Epithelial cell of proximal tubule (primary cell): ENCODE data around the gene FER. TPM values are rescaled to one million over a fixed set of nuclear protein-coding genes. Genes with fewer than 3 reads are reported as not detected.

Experiments used
- DNase-seq: peaks from one replicate; pipeline ENCODE4 v3.0.0-alpha.2; 2011; ENCODE audit warnings: low read depth
- H3K4me3 ChIP-seq: 2 replicates; pipeline ENCODE4 v1.5.1; 2011; ENCODE audit warnings: low read depth, mild to moderate bottlenecking, low read length
- total RNA-seq: library from RNA; depleted of rRNA; stranded (reverse); fragments of >200 nt; gene quantifications from 2 replicates; pipeline ENCODE4 v1.2.3, GENCODE V29; 2015
- TF ChIP-seq, protein P1 (sequence below): conservative IDR thresholded peaks from 2 replicates; pipeline ENCODE4 v1.5.1; 2012; ENCODE audit warnings: low read depth, mild to moderate bottlenecking, low read length

Gene FER
- total RNA-seq, 1 donor from 2014 or later, result 10.1 TPM

DNA sequence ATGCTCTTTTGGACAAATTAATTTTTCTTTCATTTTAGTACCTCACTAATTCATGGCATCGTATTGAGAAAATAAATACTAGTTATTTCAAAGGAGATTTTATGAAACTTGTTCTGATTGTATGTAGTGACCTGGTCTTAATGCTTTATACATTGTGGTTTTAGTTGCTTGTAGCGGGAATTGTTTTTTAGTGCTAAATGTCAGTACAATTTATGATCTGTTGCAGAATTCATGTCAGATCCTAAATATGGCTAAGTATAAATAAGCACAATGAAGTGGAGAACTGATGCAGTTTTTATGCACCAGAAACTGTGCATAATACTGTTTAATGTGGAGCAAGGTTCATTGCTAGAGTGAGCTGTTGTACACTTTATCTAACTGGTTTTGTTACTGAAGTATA, 353.3 kb downstream of the FER start:
- TF ChIP-seq, protein P1, sequence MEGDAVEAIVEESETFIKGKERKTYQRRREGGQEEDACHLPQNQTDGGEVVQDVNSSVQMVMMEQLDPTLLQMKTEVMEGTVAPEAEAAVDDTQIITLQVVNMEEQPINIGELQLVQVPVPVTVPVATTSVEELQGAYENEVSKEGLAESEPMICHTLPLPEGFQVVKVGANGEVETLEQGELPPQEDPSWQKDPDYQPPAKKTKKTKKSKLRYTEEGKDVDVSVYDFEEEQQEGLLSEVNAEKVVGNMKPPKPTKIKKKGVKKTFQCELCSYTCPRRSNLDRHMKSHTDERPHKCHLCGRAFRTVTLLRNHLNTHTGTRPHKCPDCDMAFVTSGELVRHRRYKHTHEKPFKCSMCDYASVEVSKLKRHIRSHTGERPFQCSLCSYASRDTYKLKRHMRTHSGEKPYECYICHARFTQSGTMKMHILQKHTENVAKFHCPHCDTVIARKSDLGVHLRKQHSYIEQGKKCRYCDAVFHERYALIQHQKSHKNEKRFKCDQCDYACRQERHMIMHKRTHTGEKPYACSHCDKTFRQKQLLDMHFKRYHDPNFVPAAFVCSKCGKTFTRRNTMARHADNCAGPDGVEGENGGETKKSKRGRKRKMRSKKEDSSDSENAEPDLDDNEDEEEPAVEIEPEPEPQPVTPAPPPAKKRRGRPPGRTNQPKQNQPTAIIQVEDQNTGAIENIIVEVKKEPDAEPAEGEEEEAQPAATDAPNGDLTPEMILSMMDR, result no peak
- H3K4me3 ChIP-seq, result no peak overlapping the region
- no peak for DNase-seq

DNA sequence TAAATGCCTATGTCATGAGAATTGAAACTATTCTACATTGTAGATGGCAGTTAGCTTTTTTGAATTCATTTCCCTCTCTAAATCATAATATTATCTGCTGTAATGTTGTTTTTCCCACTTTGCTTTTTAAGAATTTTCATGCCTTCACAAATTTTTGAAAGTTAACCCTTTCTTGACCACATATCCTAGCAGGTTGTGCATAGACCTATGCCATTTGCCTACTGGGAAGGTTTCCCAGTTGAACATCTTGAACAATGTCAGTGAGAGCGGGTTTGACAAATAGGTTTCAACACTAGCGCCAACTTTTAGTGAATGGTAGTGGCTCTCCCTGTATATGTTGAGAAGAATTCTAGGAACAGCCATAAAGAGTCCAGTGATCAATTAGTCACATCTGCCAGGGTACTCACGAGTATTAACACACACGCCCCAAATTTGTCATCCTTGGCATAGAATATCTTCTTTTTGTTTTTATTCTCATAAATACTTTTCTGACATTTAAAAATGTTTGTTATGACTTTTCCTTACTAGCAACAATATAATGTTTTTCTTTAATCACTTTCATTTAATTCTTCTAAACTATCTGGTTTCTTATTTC, 354.5 kb downstream of the FER start:
- DNase-seq, result no peak
- H3K4me3 ChIP-seq, result no peak overlapping the region
- TF ChIP-seq, protein P1, result no peak

DNA sequence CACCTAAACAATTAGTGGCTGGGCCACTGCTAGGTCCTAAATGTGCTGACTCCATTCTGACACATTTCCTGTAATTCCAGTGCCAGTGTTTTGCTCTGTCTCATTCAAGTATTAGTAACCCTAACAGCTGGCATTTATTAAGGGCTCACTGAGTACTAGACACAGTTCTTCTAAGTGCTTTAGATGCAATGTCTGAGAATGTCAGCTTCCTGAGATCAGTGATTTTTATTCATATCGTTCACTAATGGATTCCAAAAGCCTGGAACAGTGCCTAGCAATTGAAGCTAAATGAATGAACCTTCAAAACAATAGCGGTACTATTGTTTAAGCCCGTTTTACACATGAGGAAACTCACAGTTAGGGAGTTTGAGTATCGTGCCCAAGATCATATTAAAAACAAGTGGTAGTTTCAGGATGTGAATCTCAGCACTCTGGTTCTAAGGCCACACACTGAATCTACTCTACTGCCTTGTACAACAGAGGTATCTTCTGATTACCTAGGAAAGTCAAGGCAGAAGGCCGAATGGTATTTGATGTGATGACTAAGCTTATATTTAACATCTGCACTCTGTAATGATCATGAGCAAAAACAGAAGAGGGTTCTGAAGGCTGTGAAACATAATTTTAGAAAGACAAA, 358.1 kb downstream of the FER start:
- peak; percentile 29 for DNase-seq
- H3K4me3 ChIP-seq, result no peak overlapping the region
- TF ChIP-seq, protein P1, result no peak

DNA sequence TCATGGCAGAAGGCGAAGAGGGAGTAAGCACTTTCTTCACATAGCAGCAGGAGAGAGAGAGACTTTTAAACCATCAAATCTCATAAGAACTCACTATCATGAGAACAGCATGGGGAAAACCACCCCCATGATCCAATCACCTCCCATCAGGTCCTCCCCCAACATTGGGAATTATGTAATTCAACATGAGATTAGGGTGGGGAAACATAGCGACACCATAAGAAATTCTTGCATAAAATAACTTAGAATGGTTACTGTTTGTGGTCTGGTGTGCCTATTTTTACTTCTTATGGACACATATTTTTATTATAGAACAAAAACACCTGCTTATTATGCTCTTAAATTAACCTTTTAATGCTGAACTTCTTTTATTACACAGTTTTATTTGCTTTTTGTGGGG, 364.0 kb downstream of the FER start:
- H3K4me3 ChIP-seq, result no peak overlapping the region
- TF ChIP-seq, protein P1, result no peak
- DNase-seq, result no peak

DNA sequence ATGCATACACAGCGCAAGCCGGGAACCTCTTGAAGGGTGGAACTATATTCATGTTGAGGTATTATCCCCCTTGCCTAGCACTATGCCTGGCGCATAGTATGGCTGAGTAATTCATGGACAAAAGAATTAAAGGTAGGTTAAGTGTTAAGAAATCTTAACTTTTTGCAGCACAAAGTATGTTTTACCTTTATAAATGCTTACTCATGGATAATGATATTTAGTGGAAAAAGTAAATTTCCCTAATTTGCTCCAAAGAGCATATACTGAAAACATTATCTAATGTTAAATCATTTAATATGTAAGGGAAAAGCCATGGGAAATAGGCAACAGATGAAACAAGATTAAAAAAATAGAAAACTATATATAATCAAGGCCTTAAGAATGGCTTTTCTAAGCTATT, 365.9 kb downstream of the FER start:
- no peak overlapping the region for H3K4me3 ChIP-seq
- DNase-seq, result no peak
- TF ChIP-seq, protein P1, result no peak

DNA sequence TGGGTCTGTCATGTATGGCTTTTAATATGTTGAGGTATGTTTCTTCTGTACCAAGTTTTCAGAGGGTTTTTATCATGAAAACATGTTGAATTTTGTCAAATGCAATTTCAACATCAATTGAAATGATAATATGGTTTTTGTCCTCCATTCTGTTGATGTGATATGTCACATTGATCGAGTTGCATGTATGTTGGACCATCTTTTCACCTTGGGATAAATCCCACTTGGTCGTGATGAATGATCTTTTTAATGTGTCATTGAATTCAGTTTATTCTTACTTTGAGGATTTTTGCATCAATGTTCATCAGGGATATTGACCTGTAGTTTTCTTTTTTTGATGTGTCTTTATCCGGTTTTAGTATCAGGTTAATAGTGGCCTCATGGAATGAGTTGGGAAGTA, 373.5 kb downstream of the FER start:
- no peak overlapping the region for H3K4me3 ChIP-seq
- TF ChIP-seq, protein P1, result no peak
- no peak for DNase-seq

DNA sequence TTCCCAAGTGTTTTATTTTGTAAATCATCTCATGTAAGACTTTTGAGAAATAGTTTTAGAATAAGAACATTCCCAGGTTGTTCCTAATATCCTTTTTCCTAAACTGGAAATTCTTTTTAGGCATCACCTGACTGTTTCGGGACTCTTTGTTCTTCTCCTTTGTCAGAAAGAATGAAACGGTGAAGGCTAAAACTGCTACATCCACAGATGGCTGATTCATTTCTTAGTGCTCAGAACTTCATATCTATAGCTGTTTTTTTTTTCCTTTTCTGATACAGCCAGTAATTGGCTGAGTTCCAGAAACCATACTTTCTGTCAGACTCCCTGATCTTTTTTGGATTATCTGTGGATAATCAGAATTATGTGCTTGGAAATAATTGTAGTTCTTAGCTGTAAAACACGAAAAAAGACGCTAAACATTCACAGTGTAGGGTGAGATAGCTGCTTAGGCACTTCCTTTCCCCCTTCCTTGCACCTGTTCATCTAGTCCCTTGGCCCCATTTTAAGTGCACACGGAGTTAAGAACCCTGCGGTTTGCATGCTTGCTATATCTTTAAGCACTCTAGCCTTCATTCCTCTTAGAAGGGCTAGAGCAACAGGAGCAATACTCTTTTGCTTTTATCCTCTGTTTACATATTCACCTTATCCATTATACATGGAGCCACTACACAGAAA, 378.2 kb downstream of the FER start:
- DNase-seq, result no peak
- no peak overlapping the region for H3K4me3 ChIP-seq
- TF ChIP-seq, protein P1, result no peak
